ENCODE data around the gene PSD2.

- TF ChIP-seq POLR2AphosphoS5 (IDR thresholded peaks at IDR 0.05; ENCODE audit: low read depth) (no peak), CTCF (IDR thresholded peaks at IDR 0.05; ENCODE audit: insufficient read depth, low read length) (no peak), SPI1 (IDR thresholded peaks at IDR 0.05; ENCODE audit: borderline replicate concordance, low read depth) (no peak)
Measured at GRCh38 chr5:139848508-139849100, 53.0 kb downstream of the PSD2 start.

Data from HL-60 (cell line).